Uterine smooth muscle cell (primary cell): ENCODE data around the gene CA5A. TPM values are rescaled to one million over a fixed set of nuclear protein-coding genes. Genes with fewer than 3 reads are reported as not detected.

Experiments used
- total RNA-seq: library from RNA; depleted of rRNA; stranded (reverse); fragments of >200 nt; gene quantifications from 2 replicates; pipeline ENCODE4 v1.2.3, GENCODE V29; 2014

Gene CA5A
- not detected in 2 replicates for total RNA-seq

DNA sequence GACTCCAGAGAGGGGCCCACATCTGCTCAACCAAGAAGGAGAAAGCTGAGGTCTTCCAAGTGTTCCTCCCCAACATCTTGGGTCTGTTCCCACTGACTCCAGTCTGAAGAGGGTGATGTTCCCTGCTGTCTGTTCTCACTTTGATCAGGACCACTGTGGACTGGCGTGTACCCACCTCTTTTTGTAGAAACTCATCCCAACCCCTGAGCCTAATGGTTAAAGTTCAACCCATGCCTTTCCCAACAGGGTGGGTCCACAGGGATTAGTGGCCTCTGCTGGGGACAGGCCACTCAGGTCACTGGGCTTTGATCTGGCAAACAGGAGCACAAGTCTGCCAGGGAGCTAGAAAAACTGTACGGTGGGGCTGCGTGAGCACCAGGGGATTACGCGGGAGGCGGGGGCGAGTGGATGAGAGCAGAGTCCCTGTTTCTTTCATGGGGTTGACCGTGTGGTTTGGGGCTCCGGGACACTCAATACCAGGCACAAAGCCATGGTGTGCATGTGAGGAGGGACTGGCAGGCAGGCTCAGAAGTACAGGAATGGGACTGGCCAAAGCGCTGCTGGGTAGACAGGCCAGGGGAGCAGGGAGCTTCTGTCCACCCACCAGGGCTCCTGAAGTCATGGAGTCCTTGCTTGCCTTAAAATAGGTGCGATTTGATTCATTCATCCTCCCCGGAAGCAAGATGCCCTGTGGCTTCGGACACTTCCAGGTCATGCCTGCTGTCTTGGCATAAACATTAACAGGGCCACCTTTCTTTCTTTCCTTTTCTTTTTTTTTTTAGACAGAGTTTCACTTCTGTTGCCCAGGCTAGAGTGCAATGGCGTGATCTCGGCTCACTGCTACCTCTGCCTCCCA, at the start of gene CA5A:
Gene CA5A, minus strand, starts transcription at position 155 of the 856 bp plus-strand sequence. Its CDS starts 79 bp downstream, at position 76.

DNA sequence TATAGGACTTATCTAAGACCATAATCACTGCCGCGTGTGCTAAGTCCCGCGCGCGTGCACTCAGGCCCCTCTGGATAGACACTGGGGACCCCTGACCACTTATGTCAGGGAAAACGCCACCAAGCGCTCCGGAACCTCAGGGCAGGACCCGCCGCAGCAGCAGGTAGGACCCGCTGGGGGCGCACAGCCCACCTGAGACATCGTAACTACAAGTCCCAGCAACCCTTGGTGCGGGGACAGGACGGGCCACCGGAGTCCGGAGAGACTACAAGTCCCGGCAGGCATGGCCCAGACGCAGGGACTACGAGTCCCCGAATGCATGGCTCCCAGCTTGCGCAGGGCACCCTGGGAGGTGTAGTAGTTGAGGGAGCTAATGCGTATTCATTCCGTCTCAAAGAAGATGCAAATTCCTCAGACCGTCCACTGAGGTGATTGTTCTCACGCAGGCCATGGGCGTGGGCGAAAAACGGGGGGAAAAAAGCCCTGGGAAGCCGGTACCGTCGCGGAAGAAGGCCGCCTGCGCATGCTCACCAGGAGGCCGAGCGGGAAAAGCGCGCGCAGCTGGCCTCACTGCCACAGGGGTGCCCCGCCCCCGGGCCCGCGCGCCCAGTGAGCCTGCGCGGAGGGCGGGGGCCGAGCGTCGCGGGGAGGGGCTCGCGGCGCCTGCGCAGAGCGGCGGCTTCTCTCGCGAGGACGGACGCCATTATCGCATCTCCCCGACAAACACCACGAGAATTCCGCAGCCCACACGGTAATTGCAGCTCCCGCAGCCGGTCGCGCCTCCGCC, 14.6 kb upstream of the CA5A start, which contains the start of gene BANP:
Gene BANP, plus strand, starts transcription at position 670 of the 787 bp plus-strand sequence. CDS start 23,682 bp downstream, outside the sequence.

DNA sequence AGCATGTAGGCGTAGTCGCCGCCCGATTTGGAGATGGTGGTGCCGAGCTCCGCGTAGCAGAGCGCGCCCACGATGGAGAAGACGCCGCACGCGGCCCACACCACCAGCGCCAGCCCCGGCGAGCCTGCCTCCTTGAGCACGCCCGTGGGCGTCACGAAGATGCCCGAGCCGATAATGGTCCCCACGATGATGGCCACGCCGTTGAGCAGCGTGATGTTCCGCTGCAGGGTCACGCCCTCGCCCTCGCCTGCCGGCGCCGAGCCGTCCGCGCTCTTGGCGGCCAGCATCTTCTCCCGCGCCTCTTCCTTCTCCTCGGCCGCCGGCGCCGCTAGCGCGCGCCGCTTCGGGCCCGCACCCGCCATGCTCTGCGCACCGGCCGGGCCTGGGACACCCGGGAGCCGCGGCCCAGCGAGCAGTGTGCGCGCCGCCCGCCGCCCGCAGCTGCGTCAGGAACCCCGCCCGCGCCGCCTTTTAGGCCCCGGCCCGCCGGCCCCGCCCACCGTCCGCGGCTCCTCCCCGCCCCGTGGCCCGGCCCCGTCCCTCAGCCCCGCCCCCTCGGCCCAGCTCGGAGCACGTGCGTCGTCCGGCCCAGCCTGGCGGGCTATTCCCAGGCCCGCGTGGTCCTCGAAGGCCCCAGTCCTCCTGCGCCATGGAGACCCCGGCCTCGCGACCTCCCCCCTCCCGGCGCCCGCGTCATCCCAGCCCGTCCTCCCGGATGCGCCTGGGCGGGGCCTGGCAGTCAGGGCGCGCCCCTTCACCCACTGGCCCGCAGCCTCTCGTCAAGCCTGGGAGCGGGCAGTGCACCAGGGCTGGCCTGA, 67.1 kb downstream of the CA5A start, which contains the start of gene SLC7A5:
Gene SLC7A5, minus strand, starts transcription at position 447 of the 818 bp plus-strand sequence. Its CDS starts 85 bp downstream, at position 362.

Other genes with a start within 250 kb of the CA5A start
- 27.0 and 31.7 TPM in 2 replicates for gene KLHDC4, start 170.5 kb downstream of the CA5A start, total RNA-seq
- 30.3 and 41.1 TPM in 2 replicates for gene SLC7A5, start 67.0 kb downstream of the CA5A start, total RNA-seq
- gene BANP, start 14.9 kb upstream of the CA5A start, total RNA-seq = 23.2 and 38.5 TPM in 2 replicates